OCI-LY7 (cell line): Measurements from ENCODE around the gene KRT80. TPM values are rescaled to one million over a fixed set of nuclear protein-coding genes. Genes with fewer than 3 reads are reported as not detected.

Source experiments
- BruUV-seq: library from RNA; stranded (reverse); fragments of 400-500 nt; replicated peaks from 2 replicates; lab custom pipeline; 2021; lab: Mats Ljungman, UMichigan
- CTCF ChIA-PET: fragments of 300-600 bp; sonication (Branson Sonifier 250); formaldehyde crosslinking; loops from one replicate; lab custom pipeline; 2022; ENCODE audit warnings: antibody characterized with exemption; ENCODE audit not compliant: unreplicated experiment; lab: Charles Lee
- POLR2A ChIA-PET: fragments of 300-600 bp; sonication (Branson Sonifier 250); formaldehyde crosslinking; loops from one replicate; lab custom pipeline; 2022; ENCODE audit warnings: antibody characterized with exemption; lab: Charles Lee
- DNase-seq: peaks from one replicate; pipeline ENCODE4 v3.0.0-alpha.2; 2015; ENCODE audit warnings: low spot score
- H2AFZ ChIP-seq: fragments of 200-600 bp; sonication (generic), shearing (Covaris generic); 2 replicates; pipeline ENCODE4 v1.6.1; 2014; ENCODE audit warnings: mild to moderate bottlenecking, antibody characterized with exemption, low read length, moderate library complexity
- H3K27ac ChIP-seq: fragments of 200-600 bp; sonication (generic); 2 replicates; pipeline ENCODE4 v1.5.1; 2014; ENCODE audit warnings: mixed run types, low read depth, mild to moderate bottlenecking, moderate library complexity, low read length, inconsistent platforms; ENCODE audit not compliant: poor library complexity, severe bottlenecking
- H3K36me3 ChIP-seq: fragments of 200-600 bp; sonication (generic); 2 replicates; pipeline ENCODE4 v1.6.1; 2014; ENCODE audit warnings: mild to moderate bottlenecking, antibody characterized with exemption, low read length, moderate library complexity, mixed read lengths; ENCODE audit not compliant: insufficient read depth
- H3K4me1 ChIP-seq: fragments of 200-600 bp; sonication (generic); 2 replicates; pipeline ENCODE4 v1.5.1; 2014; ENCODE audit warnings: mild to moderate bottlenecking, low read length; ENCODE audit not compliant: insufficient read depth, poor library complexity, severe bottlenecking
- H3K4me2 ChIP-seq: fragments of 200-600 bp; sonication (generic); 2 replicates; pipeline ENCODE4 v1.6.1; 2014; ENCODE audit warnings: mild to moderate bottlenecking, low read length
- H3K4me3 ChIP-seq: fragments of 200-600 bp; sonication (generic); 2 replicates; pipeline ENCODE4 v1.5.1; 2014; ENCODE audit warnings: mild to moderate bottlenecking, low read depth, low read length; ENCODE audit not compliant: poor library complexity, severe bottlenecking
- H3K79me2 ChIP-seq: fragments of 200-600 bp; sonication (generic); 2 replicates; pipeline ENCODE4 v1.6.1; 2016; ENCODE audit warnings: low read depth, mild to moderate bottlenecking, low read length, moderate library complexity, mixed read lengths; ENCODE audit not compliant: insufficient read depth
- H3K9me2 ChIP-seq: fragments of 200-600 bp; sonication (generic); 2 replicates; pipeline ENCODE4 v1.6.1; 2016; ENCODE audit warnings: mild to moderate bottlenecking, low read length, mixed read lengths; ENCODE audit not compliant: insufficient read depth
- H3K9me3 ChIP-seq: fragments of 200-600 bp; sonication (generic); 2 replicates; pipeline ENCODE4 v1.6.1; 2014; ENCODE audit warnings: mild to moderate bottlenecking, mixed run types, low read length, mixed read lengths
- H4K20me1 ChIP-seq: fragments of 200-600 bp; sonication (generic); 2 replicates; pipeline ENCODE4 v1.6.1; 2014; ENCODE audit warnings: mild to moderate bottlenecking, antibody characterized with exemption, low read length, moderate library complexity, mixed read lengths; ENCODE audit not compliant: insufficient read depth
- EZH2phosphoT487 ChIP-seq: fragments of 200-600 bp; sonication (generic); IDR thresholded peaks from 2 replicates; pipeline ENCODE4 v1.6.1; 2018; ENCODE audit warnings: low read depth, borderline replicate concordance, mild to moderate bottlenecking, mixed run types, antibody characterized with exemption, low read length, moderate library complexity, mixed read lengths
- intact Hi-C: fragments of 100-400 bp; cut with micrococcal nuclease; formaldehyde crosslinking; loops from one replicate; pipeline ENCODE4 v1.10.0; 2022; ENCODE audit not compliant: unreplicated experiment
- total RNA-seq, 2 experiments: library from RNA; depleted of rRNA in 1 of 2; stranded (reverse); fragments of >200 nt in 1 of 2; shearing (Covaris generic) in 1 of 2; gene quantifications; 2 replicates each; pipeline ENCODE4 v1.2.3, GENCODE V29; 2014 to 2022
- TF ChIP-seq, protein P1 (sequence below): fragments of 200-600 bp; sonication (generic); conservative IDR thresholded peaks from 2 replicates; pipeline ENCODE4 v1.5.1; 2014; ENCODE audit warnings: mild to moderate bottlenecking, antibody characterized with exemption, low read length, moderate library complexity, mixed read lengths

Gene KRT80
- total RNA-seq, 2 experiments from 2014 or later: not detected

DNA sequence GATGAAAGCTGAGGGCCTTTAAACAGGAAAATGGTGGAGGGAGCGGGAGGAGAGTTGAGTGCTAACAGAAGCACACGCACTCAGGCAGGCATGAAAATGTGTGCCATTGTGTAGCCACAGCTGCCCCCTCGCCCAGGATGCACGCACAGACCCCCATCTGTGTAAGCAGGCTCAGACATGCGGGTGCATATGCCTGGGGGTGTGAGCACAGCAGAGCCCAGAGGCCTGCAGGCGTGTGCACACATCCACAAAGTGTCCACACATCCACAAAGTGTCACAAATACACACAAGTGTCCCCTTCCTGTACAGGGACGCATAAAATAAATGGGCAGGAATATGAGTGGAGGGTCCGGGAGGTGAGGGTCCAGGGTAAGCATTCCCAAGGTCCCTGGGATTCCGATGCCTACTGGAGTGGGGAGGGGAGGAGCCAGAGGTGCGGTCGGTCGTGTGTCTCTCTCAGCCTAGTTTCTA is 40.4 kb upstream of the KRT80 start:
- TF ChIP-seq, protein P1, sequence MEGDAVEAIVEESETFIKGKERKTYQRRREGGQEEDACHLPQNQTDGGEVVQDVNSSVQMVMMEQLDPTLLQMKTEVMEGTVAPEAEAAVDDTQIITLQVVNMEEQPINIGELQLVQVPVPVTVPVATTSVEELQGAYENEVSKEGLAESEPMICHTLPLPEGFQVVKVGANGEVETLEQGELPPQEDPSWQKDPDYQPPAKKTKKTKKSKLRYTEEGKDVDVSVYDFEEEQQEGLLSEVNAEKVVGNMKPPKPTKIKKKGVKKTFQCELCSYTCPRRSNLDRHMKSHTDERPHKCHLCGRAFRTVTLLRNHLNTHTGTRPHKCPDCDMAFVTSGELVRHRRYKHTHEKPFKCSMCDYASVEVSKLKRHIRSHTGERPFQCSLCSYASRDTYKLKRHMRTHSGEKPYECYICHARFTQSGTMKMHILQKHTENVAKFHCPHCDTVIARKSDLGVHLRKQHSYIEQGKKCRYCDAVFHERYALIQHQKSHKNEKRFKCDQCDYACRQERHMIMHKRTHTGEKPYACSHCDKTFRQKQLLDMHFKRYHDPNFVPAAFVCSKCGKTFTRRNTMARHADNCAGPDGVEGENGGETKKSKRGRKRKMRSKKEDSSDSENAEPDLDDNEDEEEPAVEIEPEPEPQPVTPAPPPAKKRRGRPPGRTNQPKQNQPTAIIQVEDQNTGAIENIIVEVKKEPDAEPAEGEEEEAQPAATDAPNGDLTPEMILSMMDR: no peak
- TF ChIP-seq EZH2phosphoT487: no peak
- Histone ChIP-seq H3K36me3 (no peaks in the 10 kb centered on the region), H2AFZ (no peak overlapping the region), H4K20me1 (no peaks in the 10 kb centered on the region), H3K4me2 (no peak overlapping the region), H3K4me3 (no peak overlapping the region), H3K9me2 (no peaks in the 10 kb centered on the region), H3K4me1 (no peaks in the 10 kb centered on the region), H3K79me2 (no peaks in the 10 kb centered on the region), H3K9me3 (no peaks in the 10 kb centered on the region), H3K27ac (no peak overlapping the region)
- no TSS peak for BruUV-seq
- ChIA-PET CTCF (interaction anchor here (0.6 kb wide), 1 partner anchor 8 kb away, joined by 3 read pairs; no protein-coding TSS in a partner anchor), POLR2A (interaction anchor here (0.6 kb wide), 1 partner anchor 126 kb away, joined by 3 read pairs; no protein-coding TSS in a partner anchor)
- intact Hi-C loops: no loop called here
- DNase-seq: no peak

DNA sequence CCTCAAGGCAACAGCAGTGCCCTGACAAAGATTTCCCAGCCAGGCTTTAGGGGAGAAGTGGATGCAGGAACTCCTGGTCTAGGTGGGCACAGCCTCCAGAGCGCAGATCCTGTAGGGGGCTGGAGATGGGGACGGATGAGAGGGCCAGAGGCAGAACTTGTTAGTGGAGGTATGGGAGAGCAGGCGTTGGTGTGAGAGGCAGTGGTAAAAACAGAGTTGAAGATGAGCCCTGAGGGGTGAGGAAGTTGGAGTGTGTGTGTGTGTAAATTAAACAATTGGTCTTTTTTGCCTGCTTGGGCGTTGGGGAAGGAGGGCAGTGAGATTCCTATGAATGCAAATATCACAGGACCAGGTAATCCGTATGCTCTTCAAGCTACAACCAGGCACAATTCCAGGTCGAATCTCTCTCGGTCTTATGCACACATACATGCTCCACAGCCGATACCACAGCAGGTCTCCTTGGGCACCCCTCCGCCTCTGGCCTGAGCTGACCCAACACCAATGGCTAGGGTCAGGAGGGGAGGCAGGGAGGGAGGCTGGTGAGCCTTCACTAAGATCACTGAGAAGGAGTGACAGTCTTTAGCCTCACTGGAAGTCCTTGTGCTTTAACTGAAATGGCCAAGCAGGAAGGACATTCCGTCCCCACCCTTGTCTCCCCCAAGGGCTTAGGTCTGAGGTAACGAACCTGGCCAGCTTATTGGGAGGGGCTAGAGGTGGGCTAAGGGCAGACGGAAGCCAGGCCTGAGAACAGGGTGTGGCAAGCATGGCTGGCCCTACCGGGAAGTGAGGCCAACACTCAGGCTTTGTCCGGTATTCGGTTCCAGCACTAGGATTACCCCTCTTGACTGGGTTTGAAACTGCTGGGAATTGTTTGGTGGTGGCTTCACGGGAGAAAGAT is 39.7 kb upstream of the KRT80 start:
- no peak overlapping the region for H3K4me3 ChIP-seq
- DNase-seq: no peak
- H3K4me2 ChIP-seq: no peak overlapping the region
- H4K20me1 ChIP-seq: no peaks in the 10 kb centered on the region
- no peak overlapping the region for H2AFZ ChIP-seq
- no peaks in the 10 kb centered on the region for H3K9me3 ChIP-seq
- POLR2A ChIA-PET: no interaction called here
- BruUV-seq: no TSS peak
- no peaks in the 10 kb centered on the region for H3K4me1 ChIP-seq
- no peak for TF ChIP-seq EZH2phosphoT487
- TF ChIP-seq, protein P1: no peak
- H3K36me3 ChIP-seq: no peaks in the 10 kb centered on the region
- H3K9me2 ChIP-seq: no peaks in the 10 kb centered on the region
- intact Hi-C loops: no loop called here
- no peaks in the 10 kb centered on the region for H3K79me2 ChIP-seq
- CTCF ChIA-PET: no interaction called here
- H3K27ac ChIP-seq: no peak overlapping the region
